Fibroblast of lung (primary cell): Measurements from ENCODE around the gene ATP4A. TPM values are rescaled to one million over a fixed set of nuclear protein-coding genes. Genes with fewer than 3 reads are reported as not detected.

ENCODE experiments used
- DNase-seq, 2 donors: peaks; one replicate each; pipeline versions ENCODE4 v3.0.0 to v3.0.0-alpha.2; 2010; ENCODE audit warnings: low read depth in 2 of 2
- H2AFZ ChIP-seq: 2 replicates; pipeline ENCODE4 v1.5.1; 2012; ENCODE audit warnings: low read length, control low read depth, inconsistent platforms
- H3K27ac ChIP-seq: 2 replicates; pipeline ENCODE4 v1.5.1; 2011; ENCODE audit warnings: low read length, control low read depth; ENCODE audit not compliant: insufficient read depth
- H3K27me3 ChIP-seq: 2 replicates; pipeline ENCODE4 v1.5.1; 2011; ENCODE audit warnings: mild to moderate bottlenecking, low read length; ENCODE audit not compliant: control insufficient read depth, insufficient read depth
- H3K36me3 ChIP-seq: 2 replicates; pipeline ENCODE4 v1.5.1; 2011; ENCODE audit warnings: low read length; ENCODE audit not compliant: control insufficient read depth, insufficient read depth
- H3K4me1 ChIP-seq: 2 replicates; pipeline ENCODE4 v1.5.1; 2011; ENCODE audit warnings: low read length; ENCODE audit not compliant: control insufficient read depth, insufficient read depth; ENCODE audit errors: extremely low read depth
- H3K4me2 ChIP-seq: 2 replicates; pipeline ENCODE4 v1.5.1; 2011; ENCODE audit warnings: low read length, control low read depth; ENCODE audit not compliant: insufficient read depth; ENCODE audit errors: extremely low read depth
- H3K4me3 ChIP-seq, 4 experiments: fragments of 200-600 bp in 1 of 4; sonication (generic) in 1 of 4; replicated peaks in 1 of 4; 2 replicates each; pipeline ENCODE4 v1.5.1; 2011 to 2016; ENCODE audit warnings: low read length in 4 of 4, low read depth in 3 of 4, mild to moderate bottlenecking in 3 of 4, control low read depth in 2 of 4, inconsistent platforms in 1 of 4, mixed read lengths in 1 of 4; ENCODE audit not compliant: insufficient read depth in 1 of 4; ENCODE audit errors: control extremely low read depth in 1 of 4
- H3K79me2 ChIP-seq: 2 replicates; pipeline ENCODE4 v1.5.1; 2012; ENCODE audit warnings: mild to moderate bottlenecking, low read length, inconsistent platforms; ENCODE audit not compliant: control insufficient read depth, insufficient read depth
- H3K9ac ChIP-seq: 2 replicates; pipeline ENCODE4 v1.5.1; 2011; ENCODE audit warnings: mild to moderate bottlenecking, low read length, control low read depth; ENCODE audit not compliant: insufficient read depth
- H3K9me3 ChIP-seq: 2 replicates; pipeline ENCODE4 v1.5.1; 2012; ENCODE audit warnings: low read depth, low read length; ENCODE audit not compliant: control insufficient read depth, insufficient read depth
- H4K20me1 ChIP-seq: 2 replicates; pipeline ENCODE4 v1.5.1; 2011; ENCODE audit warnings: low read length; ENCODE audit not compliant: control insufficient read depth, insufficient read depth; ENCODE audit errors: extremely low read depth
- EZH2 ChIP-seq: IDR thresholded peaks from 2 replicates; pipeline ENCODE4 v1.5.1; 2012; ENCODE audit warnings: low read length, control low read depth, mild to moderate bottlenecking; ENCODE audit errors: missing control alignments
- polyA plus RNA-seq, 2 donors: library from polyadenylated mRNA; depleted of rRNA in 1 of 2; stranded (reverse) in 1 of 2; unstranded in 1 of 2; fragments of >200 nt; gene quantifications; 2 replicates each; pipeline ENCODE4 v1.2.1, GENCODE V29; 2011 to 2012; ENCODE audit warnings: missing spikeins in 1 of 2
- total RNA-seq: library from RNA; depleted of rRNA; stranded (reverse); fragments of >200 nt; gene quantifications from 2 replicates; pipeline ENCODE4 v1.2.1, GENCODE V29; 2014
- TF ChIP-seq, protein P1 (sequence below), 2 donors: IDR thresholded peaks in 1 of 2; conservative IDR thresholded peaks in 1 of 2; 1 replicate in 1 of 2; 2 replicates in 1 of 2; pipeline ENCODE4 v1.5.1; 2011 to 2012; ENCODE audit warnings: low read length in 2 of 2, control low read depth in 1 of 2, inconsistent platforms in 1 of 2, low read depth in 1 of 2, mild to moderate bottlenecking in 1 of 2

ATP4A gene
- total and polyA plus RNA-seq, 2 donors (not counting 1 experiment from before 2014, with no cell fraction given), result not detected

DNA sequence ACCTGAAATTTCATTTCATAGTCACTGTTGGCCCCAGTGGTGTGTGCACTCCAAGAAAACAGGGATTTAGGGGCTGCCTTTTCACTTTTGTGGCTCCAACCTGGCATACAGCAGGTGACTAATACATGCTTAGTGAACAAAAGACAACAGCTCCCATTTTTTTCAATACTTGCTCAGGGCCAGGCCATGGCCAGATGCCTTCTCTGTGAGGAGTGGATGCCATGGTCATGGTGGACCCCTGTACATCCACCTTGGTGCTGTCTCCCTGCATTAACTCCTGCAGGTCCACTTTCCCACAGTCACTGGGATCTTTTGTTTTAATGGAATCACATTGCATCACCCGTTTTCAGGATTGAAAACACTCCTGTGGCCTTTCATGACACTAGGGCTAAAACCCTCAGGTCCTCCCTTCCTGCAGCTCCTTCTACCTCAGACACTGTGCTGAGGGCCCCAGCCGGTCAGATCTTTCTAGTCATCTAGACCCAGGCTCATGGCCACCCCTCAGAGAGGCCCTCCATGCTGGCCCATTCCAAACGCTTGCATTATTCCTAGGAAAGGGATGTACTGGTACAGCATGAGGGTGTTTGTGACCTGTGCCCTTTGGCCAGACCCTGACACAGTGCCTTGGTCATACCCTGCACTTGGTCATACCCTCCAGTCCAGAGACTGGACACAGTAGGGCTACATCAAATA, 19.2 kb downstream of the ATP4A start:
- Histone ChIP-seq H3K27me3 (no peaks in the 10 kb centered on the region), H3K79me2 (peaks cover 18% of the 10 kb centered on the region), H3K9ac (peak overlapping the region; percentile 97), H3K27ac (peak overlapping the region; percentile 86), H4K20me1 (no peaks in the 10 kb centered on the region), H3K4me3 (peak overlapping the region; percentile 71 to 91 (median 74)), H2AFZ (no peak overlapping the region), H3K4me2 (peak overlapping the region; percentile 83), H3K36me3 (peaks cover 1% of the 10 kb centered on the region), H3K4me1 (peaks cover 5% of the 10 kb centered on the region), H3K9me3 (no peaks in the 10 kb centered on the region)
- no peak for DNase-seq
- TF ChIP-seq, protein P1, sequence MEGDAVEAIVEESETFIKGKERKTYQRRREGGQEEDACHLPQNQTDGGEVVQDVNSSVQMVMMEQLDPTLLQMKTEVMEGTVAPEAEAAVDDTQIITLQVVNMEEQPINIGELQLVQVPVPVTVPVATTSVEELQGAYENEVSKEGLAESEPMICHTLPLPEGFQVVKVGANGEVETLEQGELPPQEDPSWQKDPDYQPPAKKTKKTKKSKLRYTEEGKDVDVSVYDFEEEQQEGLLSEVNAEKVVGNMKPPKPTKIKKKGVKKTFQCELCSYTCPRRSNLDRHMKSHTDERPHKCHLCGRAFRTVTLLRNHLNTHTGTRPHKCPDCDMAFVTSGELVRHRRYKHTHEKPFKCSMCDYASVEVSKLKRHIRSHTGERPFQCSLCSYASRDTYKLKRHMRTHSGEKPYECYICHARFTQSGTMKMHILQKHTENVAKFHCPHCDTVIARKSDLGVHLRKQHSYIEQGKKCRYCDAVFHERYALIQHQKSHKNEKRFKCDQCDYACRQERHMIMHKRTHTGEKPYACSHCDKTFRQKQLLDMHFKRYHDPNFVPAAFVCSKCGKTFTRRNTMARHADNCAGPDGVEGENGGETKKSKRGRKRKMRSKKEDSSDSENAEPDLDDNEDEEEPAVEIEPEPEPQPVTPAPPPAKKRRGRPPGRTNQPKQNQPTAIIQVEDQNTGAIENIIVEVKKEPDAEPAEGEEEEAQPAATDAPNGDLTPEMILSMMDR (conservative IDR thresholded peaks at IDR 0.05 in 1 of 2, IDR thresholded peaks at IDR 0.05 in 1 of 2; ENCODE audit: low read depth in 1 of 2, low read length in 2 of 2), result no peak
- TF ChIP-seq EZH2, result no peak

DNA sequence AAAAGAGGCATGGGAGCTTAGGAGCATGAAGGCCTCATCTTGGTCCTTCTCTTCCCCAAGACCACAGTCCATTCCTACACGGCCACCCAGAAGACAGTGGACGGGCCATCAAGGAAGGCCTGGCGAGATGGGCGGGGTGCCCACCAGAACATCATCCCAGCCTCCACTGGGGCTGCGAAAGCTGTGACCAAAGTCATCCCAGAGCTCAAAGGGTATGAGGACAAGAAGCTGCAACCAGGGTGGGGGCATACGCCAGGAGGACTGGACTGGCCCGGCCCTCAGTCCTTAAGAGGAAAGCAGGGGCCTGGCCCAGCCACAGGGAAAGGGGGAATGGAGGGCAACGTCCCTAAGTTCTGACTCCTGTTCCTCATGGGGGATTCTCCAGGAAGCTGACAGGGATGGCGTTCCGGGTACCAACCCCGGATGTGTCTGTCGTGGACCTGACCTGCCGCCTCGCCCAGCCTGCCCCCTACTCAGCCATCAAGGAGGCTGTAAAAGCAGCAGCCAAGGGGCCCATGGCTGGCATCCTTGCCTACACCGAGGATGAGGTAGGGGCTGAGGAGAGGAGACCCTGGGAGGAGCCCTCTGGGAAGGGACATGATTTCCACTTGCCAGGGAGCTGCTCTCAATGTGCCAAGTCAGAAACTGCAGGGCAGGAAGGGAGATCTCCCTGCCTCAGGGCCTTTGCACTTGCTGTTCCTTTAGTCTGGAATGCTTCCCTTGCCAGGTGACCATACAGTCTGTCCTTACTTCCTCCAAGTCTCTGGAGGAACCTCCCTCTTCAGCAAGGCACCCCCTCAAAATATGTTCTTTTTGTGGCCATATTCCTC, 20.0 kb downstream of the ATP4A start:
- Histone ChIP-seq H3K4me1 (peaks cover 5% of the 10 kb centered on the region), H3K36me3 (peaks cover 1% of the 10 kb centered on the region), H3K27me3 (no peaks in the 10 kb centered on the region), H3K9me3 (no peaks in the 10 kb centered on the region), H2AFZ (no peak overlapping the region), H3K79me2 (peaks cover 18% of the 10 kb centered on the region), H3K4me3 (peak overlapping the region in 2 of 4 experiments; percentile 8 to 91), H3K9ac (no peak overlapping the region), H3K4me2 (no peak overlapping the region), H3K27ac (no peak overlapping the region), H4K20me1 (no peaks in the 10 kb centered on the region)
- DNase-seq, result no peak
- no peak for TF ChIP-seq EZH2
- TF ChIP-seq, protein P1 (conservative IDR thresholded peaks at IDR 0.05 in 1 of 2, IDR thresholded peaks at IDR 0.05 in 1 of 2; ENCODE audit: low read depth in 1 of 2, low read length in 2 of 2), result no peak

DNA sequence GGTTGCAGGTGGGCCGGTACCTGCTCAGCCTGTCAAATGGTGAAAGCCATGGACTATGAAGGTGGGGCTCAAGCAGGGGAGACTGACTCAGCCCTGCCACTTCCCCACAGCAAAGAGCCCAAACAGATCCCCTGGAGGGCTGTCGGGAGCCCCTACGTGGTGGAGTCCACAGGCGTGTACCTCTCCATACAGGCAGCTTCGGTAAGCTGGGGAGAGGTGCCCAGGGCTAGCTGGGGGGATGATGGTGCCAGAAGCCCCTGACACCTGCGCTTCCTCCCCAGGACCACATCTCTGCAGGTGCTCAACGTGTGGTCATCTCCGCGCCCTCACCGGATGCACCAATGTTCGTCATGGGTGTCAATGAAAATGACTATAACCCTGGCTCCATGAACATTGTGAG, 21.2 kb downstream of the ATP4A start:
- H3K27me3 ChIP-seq, result no peaks in the 10 kb centered on the region
- H3K9me3 ChIP-seq, result no peaks in the 10 kb centered on the region
- no peaks in the 10 kb centered on the region for H4K20me1 ChIP-seq
- no peak overlapping the region for H2AFZ ChIP-seq
- no peak overlapping the region for H3K27ac ChIP-seq
- TF ChIP-seq EZH2, result no peak
- TF ChIP-seq, protein P1 (conservative IDR thresholded peaks at IDR 0.05 in 1 of 2, IDR thresholded peaks at IDR 0.05 in 1 of 2; ENCODE audit: low read depth in 1 of 2, low read length in 2 of 2), result no peak
- peaks cover 1% of the 10 kb centered on the region for H3K36me3 ChIP-seq
- peaks cover 5% of the 10 kb centered on the region for H3K4me1 ChIP-seq
- no peak for DNase-seq
- no peak overlapping the region for H3K4me3 ChIP-seq
- peaks cover 18% of the 10 kb centered on the region for H3K79me2 ChIP-seq
- H3K9ac ChIP-seq, result no peak overlapping the region
- H3K4me2 ChIP-seq, result no peak overlapping the region
